ENCODE measurements around the gene KCNH1. TPM values are rescaled to one million over a fixed set of nuclear protein-coding genes. Genes with fewer than 3 reads are reported as not detected.

The KCNH1 gene
- total RNA-seq, 6 experiments from 2014 or later = 0.90 to 1.8 (median 1.5) TPM

DNA sequence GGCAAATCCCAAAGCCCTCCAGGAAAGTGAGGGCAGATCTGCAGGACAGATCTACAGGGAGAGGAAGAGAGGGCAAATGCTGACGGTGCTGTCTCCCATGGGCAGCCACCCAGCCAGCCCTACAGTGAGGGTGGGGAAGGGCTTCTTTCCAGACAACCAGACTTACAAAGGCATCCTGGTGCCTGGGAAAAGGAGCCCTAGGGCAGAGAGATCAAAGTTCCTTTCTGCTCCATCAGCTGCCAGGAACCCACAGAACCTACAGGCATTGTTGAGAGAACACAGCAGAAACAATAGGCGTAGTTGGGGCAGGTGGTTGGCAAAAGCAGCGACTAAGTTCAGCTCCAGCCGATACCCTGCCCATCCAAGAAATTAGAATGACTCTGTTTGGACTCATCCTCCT is 332.4 kb downstream of the KCNH1 start:
- H3K36me3 Mint-ChIP-seq (ENCODE audit: low read depth) = no peaks in the 10 kb centered on the region
- H3K4me1 Mint-ChIP-seq (ENCODE audit: low read depth) = peaks cover 7% of the 10 kb centered on the region; the same call in 1 of the 2 replicates
- TF ChIP-seq, protein P1, sequence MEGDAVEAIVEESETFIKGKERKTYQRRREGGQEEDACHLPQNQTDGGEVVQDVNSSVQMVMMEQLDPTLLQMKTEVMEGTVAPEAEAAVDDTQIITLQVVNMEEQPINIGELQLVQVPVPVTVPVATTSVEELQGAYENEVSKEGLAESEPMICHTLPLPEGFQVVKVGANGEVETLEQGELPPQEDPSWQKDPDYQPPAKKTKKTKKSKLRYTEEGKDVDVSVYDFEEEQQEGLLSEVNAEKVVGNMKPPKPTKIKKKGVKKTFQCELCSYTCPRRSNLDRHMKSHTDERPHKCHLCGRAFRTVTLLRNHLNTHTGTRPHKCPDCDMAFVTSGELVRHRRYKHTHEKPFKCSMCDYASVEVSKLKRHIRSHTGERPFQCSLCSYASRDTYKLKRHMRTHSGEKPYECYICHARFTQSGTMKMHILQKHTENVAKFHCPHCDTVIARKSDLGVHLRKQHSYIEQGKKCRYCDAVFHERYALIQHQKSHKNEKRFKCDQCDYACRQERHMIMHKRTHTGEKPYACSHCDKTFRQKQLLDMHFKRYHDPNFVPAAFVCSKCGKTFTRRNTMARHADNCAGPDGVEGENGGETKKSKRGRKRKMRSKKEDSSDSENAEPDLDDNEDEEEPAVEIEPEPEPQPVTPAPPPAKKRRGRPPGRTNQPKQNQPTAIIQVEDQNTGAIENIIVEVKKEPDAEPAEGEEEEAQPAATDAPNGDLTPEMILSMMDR (IDR thresholded peaks at IDR 0.05) = no peak
- no peaks in the 10 kb centered on the region for H3K9me3 Mint-ChIP-seq
- no peak overlapping the region for H3K4me3 Mint-ChIP-seq
- H3K27ac Mint-ChIP-seq = no peak overlapping the region
- no peak for DNase-seq
- H3K27me3 Mint-ChIP-seq (ENCODE audit: insufficient read depth) = peaks cover 7% of the 10 kb centered on the region; the same call in 1 of the 2 replicates

DNA sequence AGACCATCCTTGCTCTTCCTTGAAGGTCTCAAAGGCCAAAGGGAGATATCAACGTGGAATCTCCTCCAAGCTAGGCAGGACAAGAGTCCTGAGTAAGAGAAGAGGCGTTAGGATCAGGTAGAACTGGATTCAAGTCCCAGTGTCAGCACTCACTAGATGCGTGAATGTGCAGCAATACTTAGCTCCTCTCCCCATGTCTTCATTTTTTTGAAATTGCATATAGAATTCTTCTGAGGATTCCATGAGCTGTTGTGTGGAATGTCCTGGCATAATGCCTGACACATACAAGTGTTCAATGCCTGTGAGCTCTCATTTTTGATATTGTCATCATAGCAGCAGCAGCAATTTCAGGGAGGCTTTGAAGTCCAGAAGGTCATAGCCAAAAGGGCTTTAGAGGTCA is 333.2 kb downstream of the KCNH1 start:
- no peak for DNase-seq
- Mint-ChIP-seq H3K36me3 (ENCODE audit: low read depth) (no peaks in the 10 kb centered on the region), H3K4me1 (ENCODE audit: low read depth) (peaks cover 7% of the 10 kb centered on the region; the same call in 1 of the 2 replicates), H3K27ac (no peak overlapping the region), H3K9me3 (no peaks in the 10 kb centered on the region), H3K27me3 (ENCODE audit: insufficient read depth) (peaks cover 7% of the 10 kb centered on the region; the same call in 1 of the 2 replicates), H3K4me3 (no peak overlapping the region)
- TF ChIP-seq, protein P1 (IDR thresholded peaks at IDR 0.05) = no peak

DNA sequence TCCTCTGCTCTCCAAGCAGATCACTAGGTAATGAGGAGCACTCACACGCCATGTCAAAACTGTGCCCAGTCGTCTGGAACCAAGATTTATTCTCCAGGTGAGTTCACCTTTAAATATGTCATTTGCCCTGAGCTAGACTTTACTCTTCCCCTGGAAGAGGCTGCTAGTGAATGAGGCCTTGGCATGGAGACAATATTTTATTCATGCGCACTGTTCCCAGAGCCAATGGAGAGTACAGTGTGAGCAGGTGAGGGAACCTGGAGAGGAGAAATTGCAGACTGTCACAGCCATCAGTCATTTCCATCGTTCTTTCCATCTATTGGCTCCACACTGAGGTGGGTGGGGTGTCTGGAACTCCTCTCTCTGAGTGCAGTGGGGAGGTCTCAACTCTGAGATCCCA is 333.6 kb downstream of the KCNH1 start:
- Mint-ChIP-seq H3K36me3 (ENCODE audit: low read depth) (no peaks in the 10 kb centered on the region), H3K27me3 (ENCODE audit: insufficient read depth) (peaks cover 10% of the 10 kb centered on the region; the same call in 1 of the 2 replicates), H3K4me1 (ENCODE audit: low read depth) (peaks cover 7% of the 10 kb centered on the region; the same call in 1 of the 2 replicates), H3K4me3 (no peak overlapping the region), H3K9me3 (no peaks in the 10 kb centered on the region), H3K27ac (no peak overlapping the region)
- TF ChIP-seq, protein P1 (IDR thresholded peaks at IDR 0.05) = no peak
- DNase-seq = no peak

DNA sequence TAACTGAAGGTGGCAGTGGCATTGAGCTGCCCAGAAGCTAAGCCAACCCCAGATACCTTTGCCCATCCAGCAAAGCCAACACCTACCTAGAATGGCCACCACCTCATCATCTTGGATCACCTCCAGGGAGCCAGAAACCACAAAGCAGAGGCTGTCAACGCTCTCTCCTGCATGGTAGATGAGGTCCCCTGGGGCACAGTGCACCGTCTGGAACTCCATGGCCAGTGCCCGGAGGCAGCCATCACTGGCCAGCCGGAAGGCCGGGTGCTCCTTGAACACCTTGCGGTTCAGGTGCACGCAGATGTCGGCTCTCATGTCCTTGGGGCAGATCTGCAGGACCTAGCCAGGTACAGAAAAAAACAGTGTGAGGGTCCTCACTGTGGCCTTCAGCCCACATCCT is 336.5 kb downstream of the KCNH1 start:
- TF ChIP-seq, protein P1 (IDR thresholded peaks at IDR 0.05) = no peak
- DNase-seq = no peak
- Mint-ChIP-seq H3K4me1 (ENCODE audit: low read depth) (peaks cover 16% of the 10 kb centered on the region), H3K27me3 (ENCODE audit: insufficient read depth) (peaks cover 4% of the 10 kb centered on the region; the same call in 1 of the 2 replicates), H3K27ac (no peak overlapping the region), H3K4me3 (no peak overlapping the region), H3K9me3 (no peaks in the 10 kb centered on the region), H3K36me3 (ENCODE audit: low read depth) (no peaks in the 10 kb centered on the region)

DNA sequence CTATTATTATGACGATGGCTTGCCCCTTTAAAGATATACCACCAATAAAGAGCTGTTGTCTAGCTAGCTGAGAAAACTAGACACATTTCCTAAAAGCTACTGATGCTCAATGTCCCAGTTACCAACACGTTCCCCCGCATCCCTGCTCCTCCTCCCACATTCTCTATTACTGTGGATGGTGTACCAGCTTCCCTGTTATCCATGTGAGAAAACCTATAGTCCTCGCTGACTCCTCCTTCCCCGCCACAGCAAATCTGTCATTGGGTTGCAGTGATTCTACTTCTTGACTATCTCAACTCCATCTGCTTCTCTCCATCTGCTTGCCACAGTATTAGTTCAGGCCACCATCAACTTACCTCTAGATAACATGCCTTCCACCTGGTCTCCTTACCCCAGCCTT is 337.5 kb downstream of the KCNH1 start:
- TF ChIP-seq, protein P1 (IDR thresholded peaks at IDR 0.05) = no peak
- Mint-ChIP-seq H3K9me3 (no peaks in the 10 kb centered on the region), H3K27me3 (ENCODE audit: insufficient read depth) (peaks cover 7% of the 10 kb centered on the region), H3K4me1 (ENCODE audit: low read depth) (peaks cover 23% of the 10 kb centered on the region), H3K27ac (no peak overlapping the region), H3K4me3 (no peak overlapping the region), H3K36me3 (ENCODE audit: low read depth) (no peaks in the 10 kb centered on the region)
- no peak for DNase-seq

DNA sequence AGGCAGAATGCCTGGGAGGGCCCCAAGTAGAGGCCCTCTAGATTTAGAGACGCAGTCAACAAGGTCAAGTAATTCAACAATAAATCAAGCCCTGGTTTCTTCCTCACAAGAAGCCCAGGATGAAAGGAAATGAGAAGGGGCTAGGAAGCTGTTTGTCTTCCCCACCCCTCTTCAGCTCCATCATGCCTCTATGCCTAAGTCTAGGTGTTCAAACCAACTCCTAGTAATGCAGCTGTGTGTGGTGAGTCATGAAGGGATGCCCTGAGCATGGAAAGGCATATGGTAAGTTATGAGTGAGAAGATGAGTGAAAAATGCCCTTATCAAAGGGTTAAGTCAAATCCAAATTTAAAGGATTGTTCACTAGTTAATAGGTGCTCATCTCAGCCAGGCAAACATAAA is 339.5 kb downstream of the KCNH1 start:
- H3K27me3 Mint-ChIP-seq (ENCODE audit: insufficient read depth) = peaks cover 7% of the 10 kb centered on the region
- H3K4me3 Mint-ChIP-seq = no peak overlapping the region
- H3K9me3 Mint-ChIP-seq = no peaks in the 10 kb centered on the region
- H3K27ac Mint-ChIP-seq = no peak overlapping the region
- TF ChIP-seq, protein P1 (IDR thresholded peaks at IDR 0.05) = no peak
- no peaks in the 10 kb centered on the region for H3K36me3 Mint-ChIP-seq (ENCODE audit: low read depth)
- no peak for DNase-seq
- H3K4me1 Mint-ChIP-seq (ENCODE audit: low read depth) = peaks cover 17% of the 10 kb centered on the region

All from HFFc6 (cell line).